Measurements from ENCODE around the gene MAP3K7CL. TPM values are rescaled to one million over a fixed set of nuclear protein-coding genes. Genes with fewer than 3 reads are reported as not detected.

Gene MAP3K7CL
- total RNA-seq, 2 donors from 2014 or later = 2.3 to 5.4 TPM

DNA sequence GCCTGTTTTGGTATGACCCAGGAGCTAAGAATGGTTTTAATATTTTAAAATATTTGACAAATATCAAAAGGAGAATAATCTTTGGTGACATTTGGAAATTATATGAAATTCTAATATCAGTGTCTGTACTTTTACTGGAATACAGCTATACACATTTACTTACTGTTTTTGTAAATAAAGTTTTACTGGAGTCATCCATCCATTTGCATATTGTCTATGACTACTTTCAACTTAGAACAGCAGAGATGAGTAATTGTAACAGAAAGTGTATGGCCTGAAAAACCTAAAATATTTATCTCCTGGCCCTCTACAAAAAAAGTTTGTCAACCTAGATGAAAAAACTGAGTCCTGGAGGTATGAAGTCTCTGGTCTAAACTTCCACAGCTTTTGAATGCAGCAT lies 5.8 kb upstream of the MAP3K7CL start:
- intact Hi-C loops (cut with DNase I) = no loop called here
- DNase-seq (no peak), ATAC-seq (no peak)

- ATAC-seq = no peak
- intact Hi-C loops (cut with DNase I) = no loop called here
- no peak for DNase-seq
Measured at GRCh38 chr21:29125191-29125590, 5.3 kb upstream of the MAP3K7CL start.

GRCh38 chr21:29125979-29126378 lies 4.5 kb upstream of the MAP3K7CL start:
- DNase-seq (no peak), ATAC-seq (no peak)
- intact Hi-C loops (cut with DNase I) = no loop called here

GRCh38 chr21:29133241-29133640 lies 2.8 kb downstream of the MAP3K7CL start:
- DNase-seq (no peak), ATAC-seq (no peak)
- intact Hi-C loops (cut with DNase I) = no loop called here

DNA sequence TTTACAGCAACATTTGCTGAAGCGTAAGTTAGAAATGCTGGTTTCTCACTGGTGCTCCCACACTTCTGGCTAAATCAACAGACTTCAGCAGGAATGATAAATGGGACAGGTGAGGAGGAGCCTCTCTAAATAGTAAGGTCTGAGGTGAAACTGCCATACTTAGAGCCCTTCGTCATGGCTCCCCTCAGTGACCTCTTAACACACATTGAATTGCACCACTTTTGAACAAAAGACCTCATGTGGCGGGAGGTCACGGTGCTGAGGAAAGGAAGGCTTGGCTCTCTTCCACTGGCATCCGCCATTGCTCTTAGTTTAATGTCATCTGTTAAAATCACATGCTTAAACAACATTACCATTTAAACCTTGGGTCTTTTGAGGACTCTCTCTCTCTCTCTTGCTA lies 3.4 kb downstream of the MAP3K7CL start:
- no peak for ATAC-seq
- intact Hi-C loops (cut with DNase I) = no loop called here
- DNase-seq = no peak

GRCh38 chr21:29135481-29135880 lies 5.0 kb downstream of the MAP3K7CL start:
- intact Hi-C loops (cut with DNase I) = no loop called here
- no peak for ATAC-seq
- no peak for DNase-seq

DNA sequence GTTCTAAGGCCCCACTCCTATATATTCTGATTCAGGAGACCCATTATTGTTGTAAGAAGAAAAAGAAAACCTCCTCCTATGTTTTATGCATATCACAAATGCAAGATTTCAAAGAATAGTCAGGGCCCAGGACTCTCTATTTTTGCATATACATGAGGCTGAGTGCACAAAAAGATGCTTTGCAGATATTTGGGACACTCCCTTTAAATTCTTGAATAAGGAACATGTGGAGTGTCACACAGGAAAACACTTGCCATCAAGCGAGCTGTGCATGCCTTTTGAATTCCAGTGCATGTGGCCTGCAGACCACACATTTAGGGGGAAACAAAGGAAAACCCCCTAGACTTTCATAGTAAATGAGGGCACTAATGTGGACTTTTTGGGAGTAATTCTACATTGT lies 5.6 kb downstream of the MAP3K7CL start:
- no peak for ATAC-seq
- intact Hi-C loops (cut with DNase I) = no loop called here

DNA sequence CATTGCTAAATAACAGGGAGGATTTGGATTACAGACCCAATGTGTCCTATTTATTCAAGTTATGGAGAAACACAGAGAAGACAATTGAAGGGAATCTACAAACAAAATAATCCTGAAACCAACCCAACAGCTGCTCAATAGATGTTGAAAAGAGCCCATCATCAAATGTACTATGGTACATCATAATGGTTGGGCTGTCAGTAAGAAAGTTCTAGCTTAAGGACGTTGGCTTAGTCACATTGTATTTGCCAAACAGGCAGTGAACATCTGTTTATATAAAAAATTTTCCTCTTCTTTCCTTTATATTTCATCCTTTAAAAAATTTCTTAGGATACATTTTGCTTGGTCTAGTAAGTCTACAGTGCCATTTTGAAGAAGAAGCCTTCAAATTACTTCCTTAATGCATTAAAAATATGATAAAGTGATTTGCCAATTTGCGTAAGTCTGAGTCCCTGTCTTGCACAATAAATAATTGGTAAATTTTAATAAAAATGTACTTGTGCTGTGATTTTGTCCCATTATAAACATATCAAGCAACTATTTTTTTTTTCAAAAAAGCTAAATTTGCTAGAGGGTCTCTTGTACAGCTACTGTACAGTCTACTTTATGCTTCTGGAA lies 14.4 kb downstream of the MAP3K7CL start:
- ATAC-seq (peak in 1 of 2 donors; percentile 40), DNase-seq (no peak)
- intact Hi-C loops (cut with DNase I) = loop anchor here in 1 of 2 donors (5.0 kb wide), 1 partner anchor 53 kb away; no protein-coding TSS in a partner anchor

More for the DNA sequence above, 5.6 kb downstream of the MAP3K7CL start:
- DNase-seq = no peak

DNA sequence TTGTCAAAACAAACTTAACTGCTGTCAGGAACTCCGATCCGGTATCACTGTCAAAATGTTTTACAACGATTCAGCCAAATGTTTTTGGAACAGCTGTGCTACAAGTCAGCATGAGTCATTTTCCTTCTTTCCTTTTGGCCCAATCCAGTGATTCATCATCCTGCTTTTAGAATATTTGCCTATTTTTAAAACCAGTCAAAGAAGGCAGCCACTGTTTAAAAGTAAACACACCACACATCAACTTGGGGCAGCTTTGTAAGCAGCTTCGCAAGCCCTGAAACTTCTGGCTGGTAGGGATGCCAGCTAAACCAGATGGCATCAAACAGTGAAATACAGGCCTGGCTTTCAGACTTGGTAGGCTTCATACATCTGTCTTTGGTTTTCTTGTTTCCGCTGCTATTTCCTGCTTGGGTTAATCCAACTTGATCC lies 14.9 kb downstream of the MAP3K7CL start:
- ATAC-seq (peak; percentile 78 to 89), DNase-seq (peak; percentile 27)
- intact Hi-C loops (cut with DNase I) = no loop called here

GRCh38 chr21:29145852-29146453 lies 15.5 kb downstream of the MAP3K7CL start:
- intact Hi-C loops (cut with DNase I) = no loop called here
- ATAC-seq (peak in 1 of 2 donors; percentile 58), DNase-seq (no peak)

DNA sequence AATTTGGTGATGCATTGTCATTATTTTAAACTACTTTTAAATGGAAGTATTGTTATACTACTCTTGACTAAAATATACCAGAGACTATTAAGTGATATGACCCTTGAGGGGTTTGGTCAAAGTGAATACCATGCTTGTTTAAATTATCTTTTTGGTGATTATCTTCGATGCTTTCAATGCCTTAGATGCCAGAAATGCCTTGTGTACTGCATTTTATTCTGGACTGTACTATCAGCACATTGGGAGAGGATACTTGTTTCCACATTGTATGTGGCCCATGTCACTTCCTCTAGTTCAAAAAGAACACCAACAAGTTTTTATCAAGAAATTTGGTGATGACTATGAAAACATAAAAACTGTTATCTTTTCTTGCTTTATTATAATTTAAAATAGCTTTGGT lies 16.3 kb downstream of the MAP3K7CL start:
- intact Hi-C loops (cut with DNase I) = no loop called here
- ATAC-seq (no peak), DNase-seq (no peak)

- intact Hi-C loops (cut with DNase I) = no loop called here
- ATAC-seq (peak in 1 of 2 donors; percentile 38), DNase-seq (no peak)
Measured at GRCh38 chr21:29148530-29148929, 18.1 kb downstream of the MAP3K7CL start.

DNA sequence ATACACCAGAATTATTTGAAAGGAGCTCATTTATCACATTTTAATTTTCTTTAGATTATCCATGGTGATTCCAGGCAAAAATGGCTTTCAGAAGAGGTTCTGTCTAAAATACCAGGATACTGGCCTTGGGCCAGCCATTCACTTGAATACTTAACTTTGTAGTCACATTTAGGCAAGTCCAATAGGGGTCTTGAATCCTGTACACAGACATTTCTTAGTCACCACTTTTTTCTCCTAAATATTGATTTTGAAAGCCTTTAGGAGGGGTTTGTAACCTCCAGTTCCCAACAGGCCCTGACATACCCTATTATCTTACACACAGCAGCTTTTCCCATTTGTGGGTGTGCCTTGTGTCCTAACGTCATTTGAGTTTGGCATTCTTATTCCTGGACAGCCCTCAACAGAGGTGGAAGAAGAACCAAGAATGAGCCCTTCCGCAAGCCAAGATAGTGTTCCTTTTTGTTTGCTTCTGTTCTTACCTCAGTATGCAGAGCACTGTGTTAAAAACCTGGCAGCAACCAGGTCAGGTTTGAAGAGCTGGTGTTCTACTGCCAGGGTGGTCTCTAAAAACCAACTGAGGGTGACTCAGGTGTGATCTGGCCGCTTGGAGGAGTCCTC lies 19.5 kb downstream of the MAP3K7CL start:
- ATAC-seq (no peak), DNase-seq (no peak)
- intact Hi-C loops (cut with DNase I) = loop anchor here in 1 of 2 donors (10.0 kb wide), 1 partner anchor 55 kb away; no protein-coding TSS in a partner anchor

GRCh38 chr21:29151931-29152330 lies 21.5 kb downstream of the MAP3K7CL start:
- ATAC-seq (peak; percentile 52 to 80), DNase-seq (no peak)
- intact Hi-C loops (cut with DNase I) = loop anchor here in 1 of 2 donors (10.0 kb wide), 1 partner anchor 57 kb away; no protein-coding TSS in a partner anchor

- no peak for ATAC-seq
- intact Hi-C loops (cut with DNase I) = loop anchor here in 1 of 2 donors (10.0 kb wide), 1 partner anchor 58 kb away; no protein-coding TSS in a partner anchor
- DNase-seq = no peak
Measured at GRCh38 chr21:29152916-29153315, 22.5 kb downstream of the MAP3K7CL start.

DNA sequence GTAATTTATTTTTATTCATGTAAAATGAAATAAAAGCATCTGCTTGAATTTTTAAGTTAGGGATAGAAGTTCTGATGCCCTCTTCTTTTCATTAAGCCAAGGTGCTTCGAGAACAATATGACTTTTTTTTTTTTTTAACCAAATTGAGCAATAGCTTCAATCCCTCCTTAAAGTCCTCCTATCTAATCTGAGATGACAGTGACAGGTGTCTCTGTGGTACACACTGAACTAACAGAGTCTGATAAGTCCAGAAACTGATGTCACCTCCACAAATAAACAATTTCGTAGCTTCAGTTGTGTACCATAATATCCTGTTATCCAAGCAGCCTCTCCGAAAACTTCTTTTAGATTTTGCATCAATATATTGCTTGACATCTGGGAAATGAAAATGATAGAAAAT lies 23.8 kb downstream of the MAP3K7CL start:
- ATAC-seq = peak in 1 of 2 donors; percentile 13
- intact Hi-C loops (cut with DNase I) = loop anchor here in 1 of 2 donors (10.0 kb wide), 1 partner anchor 59 kb away; no protein-coding TSS in a partner anchor
- DNase-seq = no peak

- DNase-seq (peak; percentile 72), ATAC-seq (peak; percentile 91 to 95)
- intact Hi-C loops (cut with DNase I) = loop anchor here (5.0 to 10.0 kb wide), 2 partner anchors 61 to 73 kb away; no protein-coding TSS in a partner anchor
Measured at GRCh38 chr21:29155118-29155932, 24.9 kb downstream of the MAP3K7CL start.

GRCh38 chr21:29155933-29156260 lies 25.5 kb downstream of the MAP3K7CL start:
- no peak for DNase-seq
- intact Hi-C loops (cut with DNase I) = loop anchor here (5.0 to 10.0 kb wide), 2 partner anchors 61 to 74 kb away; no protein-coding TSS in a partner anchor
- ATAC-seq = no peak

DNA sequence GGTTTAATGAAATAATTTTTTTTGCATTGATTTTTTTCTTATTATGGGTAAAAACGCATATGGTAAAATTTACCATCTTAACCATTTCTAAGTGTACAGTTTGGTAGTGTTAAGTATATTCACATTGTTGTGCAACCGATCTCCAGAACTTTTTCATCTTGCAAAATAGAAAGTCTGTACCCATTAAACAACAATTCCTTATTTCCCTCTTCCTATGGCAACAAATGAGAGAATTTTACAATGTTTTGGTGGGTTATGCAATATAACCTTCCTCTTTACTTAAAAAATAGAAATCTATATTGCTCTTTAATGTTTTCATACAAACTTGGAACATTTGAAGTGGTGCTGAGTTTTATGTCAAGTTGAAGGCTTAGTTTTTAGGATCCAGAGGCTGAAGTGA lies 26.6 kb downstream of the MAP3K7CL start:
- ATAC-seq (no peak), DNase-seq (no peak)
- intact Hi-C loops (cut with DNase I) = loop anchor here (5.0 to 10.0 kb wide), 2 partner anchors 62 to 75 kb away; no protein-coding TSS in a partner anchor

Measured in left cardiac atrium (tissue), 4 donors.